Suprapubic skin (tissue), 4 donors: ENCODE measurements around the gene IL19. TPM values are rescaled to one million over a fixed set of nuclear protein-coding genes. Genes with fewer than 3 reads are reported as not detected.

ENCODE experiments used
- DNase-seq, 2 donors: peaks; one replicate each; pipeline ENCODE4 v3.0.0-alpha.2; 2019; ENCODE audit warnings: low spot score in 2 of 2
- H3K27ac ChIP-seq: fragments of 200-600 bp; sonication (generic); one replicate; pipeline ENCODE4 v1.5.1; 2019
- H3K27me3 ChIP-seq: fragments of 200-600 bp; sonication (generic); one replicate; pipeline ENCODE4 v1.5.1; 2019
- H3K36me3 ChIP-seq: fragments of 200-600 bp; sonication (generic); one replicate; pipeline ENCODE4 v1.5.1; 2019
- H3K4me1 ChIP-seq: fragments of 200-600 bp; sonication (generic); one replicate; pipeline ENCODE4 v1.5.1; 2019
- H3K4me3 ChIP-seq: fragments of 200-600 bp; sonication (generic); one replicate; pipeline ENCODE4 v1.5.1; 2019; ENCODE audit warnings: mild to moderate bottlenecking
- H3K9me3 ChIP-seq: fragments of 200-600 bp; sonication (generic); one replicate; pipeline ENCODE4 v1.5.1; 2019
- CTCF ChIP-seq, 2 donors: fragments of 200-600 bp in 1 of 2; fragments of 450-650 bp in 1 of 2; sonication (generic) in 1 of 2; IDR thresholded peaks; one replicate each; pipeline ENCODE4 v1.5.1; 2016 to 2019; ENCODE audit warnings: antibody characterized with exemption in 2 of 2, mild to moderate bottlenecking in 1 of 2, moderate library complexity in 1 of 2
- EP300 ChIP-seq: sonication (generic); formaldehyde crosslinking; IDR thresholded peaks from one replicate; pipeline ENCODE4 v1.6.1; 2017; ENCODE audit warnings: antibody characterized with exemption
- POLR2A ChIP-seq, 2 donors: fragments of 450-650 bp; IDR thresholded peaks; one replicate each; pipeline ENCODE4 v1.6.1; 2017; ENCODE audit warnings: antibody characterized with exemption in 2 of 2, mild to moderate bottlenecking in 2 of 2, moderate library complexity in 2 of 2
- POLR2AphosphoS5 ChIP-seq, 3 donors: sonication (generic); formaldehyde crosslinking; IDR thresholded peaks; one replicate each; pipeline ENCODE4 v1.6.1; 2017; ENCODE audit warnings: antibody characterized with exemption in 3 of 3
- WGBS: methylation state at CpG from one replicate; pipeline ENCODE4 v1.1.5; 2018; 5-methylcytosine and 5-hydroxymethylcytosine counted together
- total RNA-seq, 4 donors: library from RNA; depleted of rRNA; stranded (reverse); fragments of >200 nt; gene quantifications; one replicate each; pipeline ENCODE4 v1.1.0, GENCODE V29; 2016

Gene IL19
- total RNA-seq, 4 donors from 2014 or later, result not detected

- DNase-seq, result no peak
- H3K27me3 ChIP-seq, result peaks cover under 1% of the 10 kb centered on the region
- no peak overlapping the region for H3K27ac ChIP-seq
- H3K9me3 ChIP-seq, result no peaks in the 10 kb centered on the region
- no peaks in the 10 kb centered on the region for H3K4me1 ChIP-seq
- H3K4me3 ChIP-seq, result no peak overlapping the region
- no peak for TF ChIP-seq POLR2A (IDR thresholded peaks at IDR 0.05)
- TF ChIP-seq EP300, result no peak
- TF ChIP-seq POLR2AphosphoS5 (IDR thresholded peaks at IDR 0.05), result no peak
- TF ChIP-seq CTCF (IDR thresholded peaks at IDR 0.05), result no peak
- H3K36me3 ChIP-seq, result no peaks in the 10 kb centered on the region
- 95% methylated on average over 2 of the region's 2 CpGs for WGBS
Observed at GRCh38 chr1:206855859-206856258, 85.3 kb downstream of the IL19 start.

- Histone ChIP-seq H3K36me3 (no peaks in the 10 kb centered on the region), H3K4me1 (no peaks in the 10 kb centered on the region), H3K27me3 (peaks cover 10% of the 10 kb centered on the region), H3K4me3 (no peak overlapping the region), H3K27ac (no peak overlapping the region), H3K9me3 (no peaks in the 10 kb centered on the region)
- DNase-seq, result no peak
- WGBS, result 88% methylated on average over 5 of the region's 5 CpGs
- TF ChIP-seq EP300 (no peak), CTCF (IDR thresholded peaks at IDR 0.05) (no peak), POLR2A (IDR thresholded peaks at IDR 0.05) (no peak), POLR2AphosphoS5 (IDR thresholded peaks at IDR 0.05) (no peak)
Observed at GRCh38 chr1:206856674-206857464, 86.3 kb downstream of the IL19 start.

DNA sequence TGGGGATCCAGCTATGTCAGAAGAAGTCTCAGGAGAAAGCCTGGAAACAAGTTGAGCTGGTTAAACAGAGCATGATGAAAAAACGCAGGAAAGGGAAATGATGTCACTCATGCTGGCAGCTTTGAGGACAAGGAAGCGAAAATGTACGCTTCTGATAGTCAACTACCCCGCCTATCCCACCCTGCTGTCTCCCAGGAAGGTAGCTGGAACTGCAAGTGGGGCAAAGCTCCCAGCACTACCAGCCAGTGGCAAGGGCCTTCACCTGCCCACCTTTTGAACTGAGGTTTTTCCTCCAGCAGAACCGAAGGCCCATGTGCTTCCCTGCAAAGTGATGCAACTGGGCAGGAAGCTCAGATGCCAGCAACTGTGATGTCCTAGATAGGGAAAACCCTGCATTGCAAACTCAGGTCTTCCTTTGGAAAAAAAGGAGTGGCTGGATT is 88.5 kb downstream of the IL19 start:
- Histone ChIP-seq H3K4me1 (no peaks in the 10 kb centered on the region), H3K4me3 (no peak overlapping the region), H3K27me3 (peaks cover 10% of the 10 kb centered on the region), H3K27ac (no peak overlapping the region), H3K36me3 (no peaks in the 10 kb centered on the region), H3K9me3 (no peaks in the 10 kb centered on the region)
- 51% methylated on average over 5 of the region's 5 CpGs for WGBS
- TF ChIP-seq EP300, result no peak
- TF ChIP-seq POLR2A (IDR thresholded peaks at IDR 0.05), result no peak
- TF ChIP-seq POLR2AphosphoS5 (IDR thresholded peaks at IDR 0.05), result no peak
- no peak for TF ChIP-seq CTCF (IDR thresholded peaks at IDR 0.05)
- DNase-seq, result no peak

- H3K4me3 ChIP-seq, result no peak overlapping the region
- 87% methylated on average over 4 of the region's 4 CpGs for WGBS
Observed at GRCh38 chr1:206860165-206860564, 89.6 kb downstream of the IL19 start.

More at GRCh38 chr1:206860165-206860564, 89.6 kb downstream of the IL19 start:
- DNase-seq, result no peak
- no peaks in the 10 kb centered on the region for H3K9me3 ChIP-seq
- H3K36me3 ChIP-seq, result no peaks in the 10 kb centered on the region
- no peak overlapping the region for H3K27ac ChIP-seq
- H3K4me1 ChIP-seq, result peaks cover 3% of the 10 kb centered on the region
- H3K27me3 ChIP-seq, result peaks cover 10% of the 10 kb centered on the region
- no peak for TF ChIP-seq CTCF (IDR thresholded peaks at IDR 0.05)
- TF ChIP-seq POLR2A (IDR thresholded peaks at IDR 0.05), result no peak
- TF ChIP-seq POLR2AphosphoS5 (IDR thresholded peaks at IDR 0.05), result no peak
- no peak for TF ChIP-seq EP300
